Thoracic aorta (tissue), 2 donors: ENCODE results near the gene TMTC2. TPM values are rescaled to one million over a fixed set of nuclear protein-coding genes. Genes with fewer than 3 reads are reported as not detected.
"Not testable (repeated sequence)": the region's sequence is repeated elsewhere in the genome, so short reads cannot be mapped to it uniquely, and the experiment has no call there.

Experiments
- ATAC-seq: fragments of 150-250 bp; one replicate; pipeline ENCODE4 v1.8.0; 2017; ENCODE audit warnings: low read depth; ENCODE audit not compliant: insufficient number of reproducible peaks, low FRiP score
- DNase-seq: peaks from one replicate; pipeline ENCODE4 v3.0.0-alpha.2; 2020; ENCODE audit warnings: low spot score
- H3K27ac ChIP-seq, 2 donors: fragments of 200-600 bp; sonication (generic); 1 replicate in 1 of 2; 2 replicates in 1 of 2; pipeline ENCODE4 v1.5.1; 2016; ENCODE audit warnings: mild to moderate bottlenecking in 2 of 2, moderate library complexity in 2 of 2
- H3K27me3 ChIP-seq: fragments of 200-600 bp; sonication (generic); replicated peaks from 2 replicates; pipeline ENCODE4 v1.6.0; 2016; ENCODE audit warnings: mild to moderate bottlenecking; ENCODE audit not compliant: insufficient read depth
- H3K36me3 ChIP-seq: fragments of 200-600 bp; sonication (generic); one replicate; pipeline ENCODE4 v1.5.1; 2016
- H3K4me1 ChIP-seq, 2 donors: fragments of 200-600 bp; sonication (generic); 1 replicate in 1 of 2; 2 replicates in 1 of 2; pipeline versions ENCODE4 v1.5.1 to v1.6.0; 2016; ENCODE audit warnings: low read depth in 2 of 2, mild to moderate bottlenecking in 1 of 2; ENCODE audit not compliant: control insufficient read depth in 1 of 2
- H3K4me3 ChIP-seq: fragments of 200-600 bp; sonication (generic); 2 replicates; pipeline ENCODE4 v1.5.1; 2016; ENCODE audit warnings: mild to moderate bottlenecking
- H3K9me3 ChIP-seq: fragments of 200-600 bp; sonication (generic); 2 replicates; pipeline ENCODE4 v1.5.1; 2016
- total RNA-seq, 2 donors: library from RNA; depleted of rRNA; stranded (reverse); fragments of >200 nt; gene quantifications; one replicate each; pipeline versions ENCODE4 v1.1.0 to v1.2.3, GENCODE V29; 2016
- TF ChIP-seq, protein P1 (sequence below): fragments of 200-600 bp; sonication (generic); IDR thresholded peaks from one replicate; pipeline ENCODE4 v1.5.1; 2019; ENCODE audit warnings: antibody characterized with exemption

The TMTC2 gene
- total RNA-seq, 2 donors from 2014 or later: 2.8 to 8.6 TPM

DNA sequence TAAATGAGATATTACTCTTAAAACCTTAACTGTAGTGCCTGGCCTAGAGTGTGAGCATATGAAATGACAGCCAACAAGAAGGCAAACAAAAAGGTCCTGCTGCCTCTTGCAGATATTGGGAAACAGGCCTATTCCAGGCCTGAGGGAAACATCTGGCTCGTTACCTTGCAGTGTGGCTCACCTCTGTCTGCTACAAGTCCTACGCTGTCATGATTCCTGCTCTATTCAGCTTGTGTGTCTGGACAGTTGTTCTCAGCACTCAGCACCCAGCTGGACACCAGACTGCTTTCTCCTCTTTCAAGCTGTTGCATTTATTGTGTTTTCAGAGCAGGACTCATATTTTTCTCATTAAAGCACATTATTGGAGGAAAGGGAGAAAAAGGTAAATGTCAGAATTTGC lies 113.5 kb downstream of the TMTC2 start:
- Histone ChIP-seq H3K9me3 (no peaks in the 10 kb centered on the region), H3K27me3 (no peaks in the 10 kb centered on the region), H3K27ac (no peak overlapping the region), H3K36me3 (no peaks in the 10 kb centered on the region), H3K4me1 (no peaks in the 10 kb centered on the region), H3K4me3 (no peak overlapping the region)
- DNase-seq (no peak), ATAC-seq (no peak)
- TF ChIP-seq, protein P1, sequence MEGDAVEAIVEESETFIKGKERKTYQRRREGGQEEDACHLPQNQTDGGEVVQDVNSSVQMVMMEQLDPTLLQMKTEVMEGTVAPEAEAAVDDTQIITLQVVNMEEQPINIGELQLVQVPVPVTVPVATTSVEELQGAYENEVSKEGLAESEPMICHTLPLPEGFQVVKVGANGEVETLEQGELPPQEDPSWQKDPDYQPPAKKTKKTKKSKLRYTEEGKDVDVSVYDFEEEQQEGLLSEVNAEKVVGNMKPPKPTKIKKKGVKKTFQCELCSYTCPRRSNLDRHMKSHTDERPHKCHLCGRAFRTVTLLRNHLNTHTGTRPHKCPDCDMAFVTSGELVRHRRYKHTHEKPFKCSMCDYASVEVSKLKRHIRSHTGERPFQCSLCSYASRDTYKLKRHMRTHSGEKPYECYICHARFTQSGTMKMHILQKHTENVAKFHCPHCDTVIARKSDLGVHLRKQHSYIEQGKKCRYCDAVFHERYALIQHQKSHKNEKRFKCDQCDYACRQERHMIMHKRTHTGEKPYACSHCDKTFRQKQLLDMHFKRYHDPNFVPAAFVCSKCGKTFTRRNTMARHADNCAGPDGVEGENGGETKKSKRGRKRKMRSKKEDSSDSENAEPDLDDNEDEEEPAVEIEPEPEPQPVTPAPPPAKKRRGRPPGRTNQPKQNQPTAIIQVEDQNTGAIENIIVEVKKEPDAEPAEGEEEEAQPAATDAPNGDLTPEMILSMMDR: no peak

DNA sequence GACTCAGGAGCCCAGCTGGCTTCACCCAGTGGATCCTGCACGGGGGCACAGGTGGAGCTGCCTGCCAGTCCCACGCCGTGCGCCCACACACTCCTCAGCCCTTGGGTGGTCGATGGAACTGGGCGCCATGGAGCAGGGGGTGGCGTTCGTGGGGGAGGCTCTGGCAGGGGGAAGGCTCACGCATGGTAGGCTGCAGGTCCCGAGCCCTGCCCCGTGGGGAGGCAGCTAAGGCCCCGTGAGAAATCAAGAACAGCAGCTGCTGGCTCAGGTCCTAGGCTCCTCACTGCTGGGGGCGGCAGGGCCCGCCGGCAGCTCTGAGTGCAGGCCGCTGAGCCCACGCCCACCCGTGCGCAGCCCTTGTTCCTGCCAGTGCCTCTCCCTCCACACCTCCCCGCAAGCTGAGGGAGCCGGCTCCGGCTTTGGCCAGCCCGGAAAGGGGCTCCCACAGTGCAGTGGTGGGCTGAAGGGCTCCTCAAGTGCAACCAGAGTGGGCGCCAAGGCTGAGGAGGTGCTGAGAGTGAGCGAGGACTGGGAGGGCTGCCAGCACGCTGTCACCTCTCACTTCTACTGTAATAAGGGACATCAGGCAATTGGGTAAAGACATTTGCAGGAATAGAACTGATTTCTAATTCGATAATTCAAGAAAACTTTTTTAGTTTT lies 115.4 kb downstream of the TMTC2 start:
- ATAC-seq (no peak), DNase-seq (no peak)
- Histone ChIP-seq H3K36me3 (no peaks in the 10 kb centered on the region), H3K27me3 (no peaks in the 10 kb centered on the region), H3K4me3 (no peak overlapping the region), H3K27ac (no peak overlapping the region), H3K9me3 (no peaks in the 10 kb centered on the region), H3K4me1 (no peaks in the 10 kb centered on the region)
- TF ChIP-seq, protein P1: no peak

GRCh38 chr12:82803201-82803600 lies 116.5 kb downstream of the TMTC2 start:
- no peak overlapping the region for H3K4me3 ChIP-seq
- no peak for ATAC-seq

GRCh38 chr12:82804601-82805000 lies 117.9 kb downstream of the TMTC2 start:
- no peaks in the 10 kb centered on the region for H3K27me3 ChIP-seq
- H3K4me1 ChIP-seq: no peaks in the 10 kb centered on the region
- no peak for ATAC-seq
- H3K27ac ChIP-seq: no peak overlapping the region
- H3K4me3 ChIP-seq: no peak overlapping the region
- TF ChIP-seq, protein P1: no peak
- H3K36me3 ChIP-seq: no peaks in the 10 kb centered on the region
- no peak for DNase-seq
- no peaks in the 10 kb centered on the region for H3K9me3 ChIP-seq

More at GRCh38 chr12:82803201-82803600, 116.5 kb downstream of the TMTC2 start:
- Histone ChIP-seq H3K4me1 (no peaks in the 10 kb centered on the region), H3K9me3 (no peaks in the 10 kb centered on the region), H3K27ac (no peak overlapping the region), H3K27me3 (no peaks in the 10 kb centered on the region), H3K36me3 (no peaks in the 10 kb centered on the region)
- no peak for DNase-seq
- TF ChIP-seq, protein P1: no peak

- not testable (repeated sequence) for DNase-seq, H3K9me3 ChIP-seq, H3K36me3 ChIP-seq, H3K27ac ChIP-seq, H3K27me3 ChIP-seq, H3K4me1 ChIP-seq, ATAC-seq, H3K4me3 ChIP-seq
Measured at GRCh38 chr12:82805004-82805403, 118.3 kb downstream of the TMTC2 start.
